CD14-positive monocyte (primary cell): ENCODE results near the gene SUPT20HL1. TPM values are rescaled to one million over a fixed set of nuclear protein-coding genes. Genes with fewer than 3 reads are reported as not detected.
"Not testable (repeated sequence)": the region's sequence is repeated elsewhere in the genome, so short reads cannot be mapped to it uniquely, and the experiment has no call there.

ENCODE experiments used
- DNase-seq, 3 donors: peaks; one replicate each; pipeline ENCODE4 v3.0.0-alpha.2; 2011 to 2022
- H2AFZ ChIP-seq: 2 replicates; pipeline ENCODE4 v1.6.0; 2012; ENCODE audit warnings: mild to moderate bottlenecking, low read depth, low read length, inconsistent platforms; ENCODE audit not compliant: insufficient read depth, poor library complexity, severe bottlenecking
- H3K27ac ChIP-seq, 2 donors: 1 replicate in 1 of 2; 2 replicates in 1 of 2; pipeline ENCODE4 v1.5.1; 2012 to 2013; ENCODE audit warnings: low read length in 2 of 2, control low read depth in 1 of 2, inconsistent platforms in 1 of 2, low read depth in 1 of 2, mild to moderate bottlenecking in 1 of 2
- H3K27me3 ChIP-seq, 2 donors: one replicate each; pipeline versions ENCODE4 v1.6.0 to v1.6.1; 2011 to 2013; ENCODE audit warnings: low read length in 2 of 2; ENCODE audit not compliant: control insufficient read depth in 2 of 2, insufficient read depth in 2 of 2
- H3K36me3 ChIP-seq, 2 donors: replicated peaks in 1 of 2; 1 replicate in 1 of 2; 2 replicates in 1 of 2; pipeline versions ENCODE4 v1.5.1 to v1.6.1; 2012 to 2013; ENCODE audit warnings: low read length in 2 of 2, control low read depth in 1 of 2, inconsistent platforms in 1 of 2, mild to moderate bottlenecking in 1 of 2; ENCODE audit not compliant: insufficient read depth in 2 of 2, control insufficient read depth in 1 of 2
- H3K4me1 ChIP-seq, 2 donors: 1 replicate in 1 of 2; 2 replicates in 1 of 2; pipeline versions ENCODE4 v1.5.1 to v1.6.1; 2012 to 2013; ENCODE audit warnings: low read length in 2 of 2, control low read depth in 1 of 2, inconsistent platforms in 1 of 2, mild to moderate bottlenecking in 1 of 2, moderate library complexity in 1 of 2; ENCODE audit not compliant: insufficient read depth in 2 of 2, control insufficient read depth in 1 of 2
- H3K4me2 ChIP-seq: replicated peaks from 2 replicates; pipeline ENCODE3; 2012; ENCODE audit warnings: low read length, moderate library complexity, mild to moderate bottlenecking; ENCODE audit not compliant: poor library complexity, severe bottlenecking; ENCODE audit errors: extremely low read depth
- H3K4me3 ChIP-seq, 3 experiments: fragments of 200-600 bp in 1 of 3; sonication (generic) in 1 of 3; replicated peaks in 1 of 3; 1 replicate in 2 of 3; 2 replicates in 1 of 3; pipeline ENCODE4 v1.5.1; 2011 to 2013; ENCODE audit warnings: low read length in 3 of 3, mild to moderate bottlenecking in 3 of 3, control low read depth in 2 of 3, low read depth in 2 of 3, inconsistent platforms in 1 of 3, moderate library complexity in 1 of 3
- H3K79me2 ChIP-seq: 2 replicates; pipeline ENCODE4 v1.6.0; 2012; ENCODE audit warnings: mild to moderate bottlenecking, control low read depth, inconsistent platforms, low read length, moderate library complexity; ENCODE audit not compliant: insufficient read depth
- H3K9ac ChIP-seq: 2 replicates; pipeline ENCODE4 v1.6.0; 2017; ENCODE audit warnings: low read length, mild to moderate bottlenecking; ENCODE audit not compliant: insufficient read depth, poor library complexity, severe bottlenecking
- H3K9me3 ChIP-seq, 2 donors: replicated peaks in 1 of 2; 1 replicate in 1 of 2; 2 replicates in 1 of 2; pipeline versions ENCODE4 v1.5.1 to v1.6.1; 2012 to 2013; ENCODE audit warnings: low read length in 2 of 2, control low read depth in 1 of 2; ENCODE audit not compliant: control insufficient read depth in 1 of 2, insufficient read depth in 1 of 2
- H4K20me1 ChIP-seq: 2 replicates; pipeline ENCODE4 v1.6.0; 2012; ENCODE audit warnings: mild to moderate bottlenecking, low read length, control low read depth, moderate library complexity; ENCODE audit not compliant: insufficient read depth
- H3K27ac Mint-ChIP-seq, 7 donors: one replicate each; pipeline ENCODE4 v1.8.0; 2020; ENCODE audit warnings: mild to moderate bottlenecking in 7 of 7, mixed read lengths in 7 of 7, moderate library complexity in 6 of 7, inconsistent platforms in 2 of 7
- H3K27me3 Mint-ChIP-seq, 3 donors: one replicate each; pipeline ENCODE4 v1.8.0; 2021 to 2022; ENCODE audit warnings: low read depth in 3 of 3, mild to moderate bottlenecking in 3 of 3, mixed read lengths in 3 of 3, moderate library complexity in 3 of 3, inconsistent platforms in 1 of 3
- H3K36me3 Mint-ChIP-seq, 2 donors: one replicate each; pipeline ENCODE4 v1.8.0; 2020; ENCODE audit warnings: mixed read lengths in 2 of 2, inconsistent platforms in 1 of 2, mild to moderate bottlenecking in 1 of 2
- H3K4me1 Mint-ChIP-seq: one replicate; pipeline ENCODE4 v1.8.0; 2020; ENCODE audit warnings: mild to moderate bottlenecking, mixed read lengths
- H3K4me3 Mint-ChIP-seq, 2 donors: one replicate each; pipeline ENCODE4 v1.8.0; 2020; ENCODE audit warnings: mild to moderate bottlenecking in 2 of 2, mixed read lengths in 2 of 2, moderate library complexity in 1 of 2
- H3K9me3 Mint-ChIP-seq, 7 donors: one replicate each; pipeline ENCODE4 v1.8.0; 2020 to 2022; ENCODE audit warnings: mixed read lengths in 7 of 7, mild to moderate bottlenecking in 6 of 7, moderate library complexity in 6 of 7, inconsistent platforms in 2 of 7
- WGBS: methylation state at CpG from one replicate; pipeline ENCODE4 v1.1.5; 2013; ENCODE audit warnings: missing lambda C conversion rate; ENCODE audit not compliant: insufficient coverage; 5-methylcytosine and 5-hydroxymethylcytosine counted together
- intact Hi-C, 2 donors: fragments of 100-400 bp; cut with micrococcal nuclease; formaldehyde crosslinking; loops; one replicate each; pipeline versions ENCODE4 v1.15.0 to v1.15.1; 2023
- polyA plus RNA-seq, 3 donors: library from polyadenylated mRNA; depleted of rRNA in 1 of 3; unstranded in 2 of 3; stranded (reverse) in 1 of 3; fragments of 300-500 nt in 2 of 3; fragments of >200 nt in 1 of 3; fragmentation: Illumina TruSeq in 2 of 3; gene quantifications; 1 replicate in 2 of 3; 2 replicates in 1 of 3; pipeline ENCODE4 v1.2.3, GENCODE V29; 2012 to 2021
- TF ChIP-seq, protein P1 (sequence below): fragments of 200-600 bp; IDR thresholded peaks from one replicate; pipeline ENCODE4 v1.8.0; 2022; ENCODE audit warnings: antibody characterized with exemption, mild to moderate bottlenecking

Gene SUPT20HL1
- polyA plus RNA-seq, 3 donors, result not detected

DNA sequence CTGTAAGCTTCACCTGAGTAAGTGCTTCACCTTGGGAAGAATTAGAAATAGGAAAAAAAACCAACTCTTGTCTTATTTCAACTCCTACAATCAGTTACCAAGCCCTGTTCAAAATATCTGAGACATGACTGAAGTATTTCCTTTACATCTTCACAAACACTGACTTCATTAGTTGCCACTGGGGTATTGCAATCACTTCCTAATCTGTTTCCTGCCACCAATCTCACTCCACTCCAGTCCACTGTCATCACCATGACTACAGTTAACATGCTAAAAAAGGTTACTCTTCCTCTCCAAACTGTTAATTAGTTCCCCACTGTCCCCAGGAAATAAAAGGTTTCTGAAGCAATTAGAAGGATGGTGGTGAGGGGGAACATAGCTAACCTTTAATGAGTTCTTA lies 3.3 kb upstream of the SUPT20HL1 start:
- Histone ChIP-seq H3K9ac (no peak overlapping the region), H3K4me2 (no peak overlapping the region), H3K27me3 (peaks cover 0 to 4% of the 10 kb centered on the region in 2 donors), H3K27ac (no peak overlapping the region), H3K4me3 (no peak overlapping the region), H3K9me3 (no peaks in the 10 kb centered on the region), H3K79me2 (no peaks in the 10 kb centered on the region), H3K36me3 (no peaks in the 10 kb centered on the region), H2AFZ (no peak overlapping the region), H4K20me1 (no peaks in the 10 kb centered on the region), H3K4me1 (no peaks in the 10 kb centered on the region)
- peaks cover 5% of the 10 kb centered on the region for H3K4me1 Mint-ChIP-seq
- no peaks in the 10 kb centered on the region for H3K36me3 Mint-ChIP-seq
- peaks cover 0 to 12% (median 0%) of the 10 kb centered on the region in 3 donors for H3K27me3 Mint-ChIP-seq
- no peak for DNase-seq
- TF ChIP-seq, protein P1, sequence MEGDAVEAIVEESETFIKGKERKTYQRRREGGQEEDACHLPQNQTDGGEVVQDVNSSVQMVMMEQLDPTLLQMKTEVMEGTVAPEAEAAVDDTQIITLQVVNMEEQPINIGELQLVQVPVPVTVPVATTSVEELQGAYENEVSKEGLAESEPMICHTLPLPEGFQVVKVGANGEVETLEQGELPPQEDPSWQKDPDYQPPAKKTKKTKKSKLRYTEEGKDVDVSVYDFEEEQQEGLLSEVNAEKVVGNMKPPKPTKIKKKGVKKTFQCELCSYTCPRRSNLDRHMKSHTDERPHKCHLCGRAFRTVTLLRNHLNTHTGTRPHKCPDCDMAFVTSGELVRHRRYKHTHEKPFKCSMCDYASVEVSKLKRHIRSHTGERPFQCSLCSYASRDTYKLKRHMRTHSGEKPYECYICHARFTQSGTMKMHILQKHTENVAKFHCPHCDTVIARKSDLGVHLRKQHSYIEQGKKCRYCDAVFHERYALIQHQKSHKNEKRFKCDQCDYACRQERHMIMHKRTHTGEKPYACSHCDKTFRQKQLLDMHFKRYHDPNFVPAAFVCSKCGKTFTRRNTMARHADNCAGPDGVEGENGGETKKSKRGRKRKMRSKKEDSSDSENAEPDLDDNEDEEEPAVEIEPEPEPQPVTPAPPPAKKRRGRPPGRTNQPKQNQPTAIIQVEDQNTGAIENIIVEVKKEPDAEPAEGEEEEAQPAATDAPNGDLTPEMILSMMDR, result no peak
- H3K9me3 Mint-ChIP-seq, result peaks cover 0 to 8% (median 0%) of the 10 kb centered on the region in 7 donors
- intact Hi-C loops, result no loop called here
- no peak overlapping the region for H3K27ac Mint-ChIP-seq
- no peak overlapping the region for H3K4me3 Mint-ChIP-seq

DNA sequence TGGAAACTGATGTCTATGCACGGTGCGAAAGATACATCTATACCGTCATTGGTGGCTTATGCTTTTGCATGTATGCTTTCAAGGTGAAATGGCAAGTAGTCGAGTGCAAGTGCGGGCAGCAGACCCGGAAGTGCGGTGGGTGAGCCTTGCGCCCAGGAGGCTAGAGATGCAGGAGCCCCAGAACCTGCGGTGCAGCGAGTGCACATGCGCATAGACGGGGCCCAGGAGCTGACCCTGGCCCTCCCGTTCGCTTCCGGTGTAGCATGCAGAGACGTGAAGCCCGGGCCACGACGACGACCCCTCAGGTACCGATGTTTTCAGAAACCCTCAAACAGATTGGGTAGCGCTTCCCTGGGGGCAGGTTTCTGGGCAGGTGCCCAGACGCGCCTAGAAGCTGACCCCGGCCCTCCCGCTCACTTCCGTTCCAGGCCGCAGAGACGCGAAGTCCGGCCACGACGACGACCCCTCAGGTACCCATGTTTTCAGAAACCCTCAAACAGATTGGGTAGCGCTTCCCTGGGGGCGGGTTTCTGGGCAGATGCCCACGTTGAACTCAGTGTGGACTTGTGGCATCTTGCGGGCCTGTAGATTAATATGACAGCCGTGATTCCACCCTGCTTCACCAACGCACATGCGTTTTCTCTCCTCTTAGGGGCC lies 1.8 kb downstream of the SUPT20HL1 start:
- H3K4me3 ChIP-seq, H3K9ac ChIP-seq, H3K27ac ChIP-seq, H2AFZ ChIP-seq, H3K27me3 ChIP-seq, H3K4me3 Mint-ChIP-seq, H3K9me3 ChIP-seq, intact Hi-C loops, H3K79me2 ChIP-seq, H3K4me2 ChIP-seq, H3K36me3 Mint-ChIP-seq, H3K4me1 ChIP-seq, H3K36me3 ChIP-seq, H3K4me1 Mint-ChIP-seq, H4K20me1 ChIP-seq, H3K27ac Mint-ChIP-seq, DNase-seq: not testable (repeated sequence)
- WGBS, result 100% methylated on average over 6 of the region's 41 CpGs
- Mint-ChIP-seq H3K9me3 (peaks cover 0 to 13% (median 0%) of the 10 kb centered on the region in 7 donors), H3K27me3 (peaks cover 0 to 20% (median 0%) of the 10 kb centered on the region in 3 donors)

DNA sequence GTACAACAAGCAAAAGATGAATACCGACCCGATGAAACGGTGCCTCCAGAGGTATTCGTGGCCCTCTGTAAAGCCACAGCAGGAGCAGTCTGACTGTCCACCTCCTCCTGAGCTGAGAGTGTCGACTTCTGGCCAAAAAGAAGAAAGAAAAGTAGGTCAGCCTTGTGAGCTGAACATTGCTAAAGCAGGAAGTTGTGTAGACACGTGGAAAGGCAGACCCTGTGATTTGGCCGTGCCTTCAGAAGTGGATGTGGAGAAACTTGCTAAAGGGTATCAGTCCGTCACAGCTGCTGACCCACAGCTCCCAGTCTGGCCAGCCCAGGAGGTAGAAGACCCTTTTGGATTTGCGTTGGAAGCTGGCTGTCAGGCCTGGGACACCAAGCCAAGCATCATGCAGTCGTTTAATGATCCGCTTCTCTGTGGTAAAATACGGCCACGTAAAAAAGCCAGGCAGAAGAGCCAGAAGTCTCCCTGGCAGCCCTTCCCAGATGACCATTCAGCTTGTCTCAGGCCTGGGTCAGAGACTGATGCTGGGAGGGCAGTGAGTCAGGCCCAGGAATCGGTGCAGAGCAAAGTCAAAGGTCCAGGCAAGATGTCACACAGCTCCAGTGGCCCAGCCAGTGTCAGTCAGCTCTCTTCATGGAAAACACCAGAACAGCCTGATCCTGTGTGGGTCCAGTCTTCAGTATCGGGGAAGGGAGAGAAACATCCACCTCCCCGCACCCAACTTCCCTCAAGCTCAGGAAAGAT lies 3.2 kb downstream of the SUPT20HL1 start:
- H4K20me1 ChIP-seq, H3K9me3 ChIP-seq, H3K27me3 ChIP-seq, DNase-seq, H3K27ac Mint-ChIP-seq, H3K4me1 ChIP-seq, H3K79me2 ChIP-seq, H3K36me3 Mint-ChIP-seq, H3K36me3 ChIP-seq, H3K4me3 ChIP-seq, H3K9me3 Mint-ChIP-seq, H3K4me3 Mint-ChIP-seq, H2AFZ ChIP-seq, H3K4me2 ChIP-seq, H3K9ac ChIP-seq, intact Hi-C loops, H3K27ac ChIP-seq, H3K4me1 Mint-ChIP-seq: not testable (repeated sequence)
- H3K27me3 Mint-ChIP-seq, result peaks cover 0 to 18% (median 0%) of the 10 kb centered on the region in 3 donors
- 40% methylated on average over 3 of the region's 16 CpGs for WGBS
